SK-N-SH (cell line): ENCODE data around the gene SERBP1. TPM values are rescaled to one million over a fixed set of nuclear protein-coding genes. Genes with fewer than 3 reads are reported as not detected.

Experiments used
- CTCF ChIA-PET: fragments of 300-600, 350-600 bp; formaldehyde crosslinking; extraction: SDS; loops from one replicate; lab custom pipeline; 2021; lab: Yijun Ruan, JAX
- POLR2A ChIA-PET: fragments of 350-600 bp; sonication (Branson Sonifier 250); formaldehyde crosslinking; extraction: SDS; loops from one replicate; lab custom pipeline; 2020; ENCODE audit warnings: antibody characterized with exemption, inconsistent platforms; lab: Yijun Ruan, JAX
- DNase-seq: peaks from one replicate; pipeline ENCODE4 v3.0.0; 2012
- H2AFZ ChIP-seq: fragments of 200-600 bp; sonication (generic); 2 replicates; pipeline ENCODE4 v1.8.1; 2016; ENCODE audit warnings: antibody characterized with exemption, mild to moderate bottlenecking, low read depth
- H3F3A ChIP-seq: fragments of 200-600 bp; sonication (generic); replicated peaks from 2 replicates; pipeline ENCODE3; 2016; ENCODE audit warnings: antibody characterized with exemption, mild to moderate bottlenecking; ENCODE audit not compliant: insufficient read depth
- H3K27ac ChIP-seq, 2 experiments: fragments of 200-500 bp in 1 of 2; fragments of 200-600 bp in 1 of 2; sonication (Bioruptor generic) in 1 of 2; sonication (generic), shearing (Covaris generic) in 1 of 2; 2 replicates each; pipeline versions ENCODE4 v1.5.1 to v1.6.1; 2014 to 2016; ENCODE audit warnings: low read depth in 2 of 2, inconsistent platforms in 1 of 2, low read length in 1 of 2, mild to moderate bottlenecking in 1 of 2, mixed read lengths in 1 of 2
- H3K27me3 ChIP-seq: fragments of 200-600 bp; sonication (generic), shearing (Covaris generic); 2 replicates; pipeline ENCODE4 v1.6.1; 2016; ENCODE audit warnings: mixed run types; ENCODE audit not compliant: insufficient read depth
- H3K36me3 ChIP-seq, 2 experiments: fragments of 200-500 bp in 1 of 2; fragments of 200-600 bp in 1 of 2; sonication (Bioruptor generic) in 1 of 2; sonication (generic) in 1 of 2; replicated peaks in 1 of 2; 2 replicates each; pipeline versions ENCODE3 to v1.5.1; 2014 to 2016; ENCODE audit warnings: low read length in 1 of 2, mild to moderate bottlenecking in 1 of 2; ENCODE audit not compliant: insufficient read depth in 2 of 2, control insufficient read depth in 1 of 2
- H3K4me1 ChIP-seq, 2 experiments: fragments of 200-500 bp in 1 of 2; fragments of 200-600 bp in 1 of 2; sonication (Bioruptor generic) in 1 of 2; sonication (generic), shearing (Covaris generic) in 1 of 2; 2 replicates each; pipeline versions ENCODE4 v1.5.1 to v1.6.1; 2014 to 2016; ENCODE audit warnings: low read depth in 1 of 2, low read length in 1 of 2, mixed run types in 1 of 2; ENCODE audit not compliant: insufficient read depth in 2 of 2, control insufficient read depth in 1 of 2
- H3K4me2 ChIP-seq: fragments of 200-600 bp; sonication (generic), shearing (Covaris generic); 2 replicates; pipeline ENCODE4 v1.6.1; 2017; ENCODE audit warnings: mixed run types
- H3K4me3 ChIP-seq, 2 experiments: fragments of 200-500 bp in 1 of 2; fragments of 200-600 bp in 1 of 2; sonication (Bioruptor generic) in 1 of 2; sonication (generic), shearing (Covaris generic) in 1 of 2; 2 replicates each; pipeline versions ENCODE4 v1.5.1 to v1.8.1; 2014 to 2016; ENCODE audit warnings: low read depth in 2 of 2, inconsistent platforms in 1 of 2, low read length in 1 of 2, mild to moderate bottlenecking in 1 of 2, mixed read lengths in 1 of 2, moderate library complexity in 1 of 2
- H3K79me2 ChIP-seq: fragments of 200-600 bp; sonication (generic); 2 replicates; pipeline ENCODE4 v1.8.1; 2017; ENCODE audit warnings: mild to moderate bottlenecking; ENCODE audit not compliant: insufficient read depth
- H3K9ac ChIP-seq: fragments of 200-600 bp; sonication (generic); 2 replicates; pipeline ENCODE4 v1.6.1; 2017; ENCODE audit warnings: mixed run types
- H3K9me2 ChIP-seq: fragments of 200-600 bp; sonication (generic); 2 replicates; pipeline ENCODE4 v1.6.1; 2017; ENCODE audit warnings: mixed run types
- H3K9me3 ChIP-seq: fragments of 200-600 bp; sonication (generic); 2 replicates; pipeline ENCODE4 v1.6.1; 2017; ENCODE audit warnings: mixed run types, mild to moderate bottlenecking, moderate library complexity
- H4K20me1 ChIP-seq: fragments of 200-600 bp; sonication (generic); 2 replicates; pipeline ENCODE4 v1.6.1; 2017; ENCODE audit warnings: mild to moderate bottlenecking, mixed run types; ENCODE audit not compliant: insufficient read depth
- EP300 ChIP-seq, 2 experiments: IDR thresholded peaks; 2 replicates each; pipeline versions ENCODE4 v1.4.0 to v1.6.1; 2012; ENCODE audit warnings: borderline replicate concordance in 1 of 2, low read depth in 1 of 2, low read length in 1 of 2
- FOSL2 ChIP-seq: IDR thresholded peaks from 2 replicates; pipeline ENCODE4 v1.4.0; 2012; ENCODE audit warnings: low read depth, mild to moderate bottlenecking, moderate library complexity, borderline replicate concordance
- MEF2A ChIP-seq: IDR thresholded peaks from 2 replicates; pipeline ENCODE4 v1.4.0; 2012; ENCODE audit warnings: low read depth, borderline replicate concordance
- RAD21 ChIP-seq: IDR thresholded peaks from 2 replicates; pipeline ENCODE4 v1.6.1; 2012; ENCODE audit warnings: mild to moderate bottlenecking, low read length
- RCOR1 ChIP-seq: fragments of 150-350 bp; IDR thresholded peaks from 2 replicates; pipeline ENCODE4 v1.6.1; 2017; ENCODE audit warnings: antibody characterized with exemption, low read length
- RFX5 ChIP-seq: IDR thresholded peaks from 2 replicates; pipeline ENCODE4 v1.6.1; 2012; ENCODE audit warnings: mild to moderate bottlenecking, improper control_type of control experiment, low read length
- SMC3 ChIP-seq: IDR thresholded peaks from 2 replicates; pipeline ENCODE4 v1.6.1; 2012; ENCODE audit warnings: low read depth, low read length, improper control_type of control experiment
- TAF1 ChIP-seq: IDR thresholded peaks from 2 replicates; pipeline ENCODE4 v1.6.1; 2012; ENCODE audit warnings: low read depth, mild to moderate bottlenecking, low read length, moderate library complexity, borderline replicate concordance
- WGBS: methylation state at CpG from one replicate; pipeline ENCODE4 v1.1.6; 2017; ENCODE audit warnings: low lambda C conversion rate; 5-methylcytosine and 5-hydroxymethylcytosine counted together
- polyA plus RNA-seq, 3 experiments: library from polyadenylated mRNA; depleted of rRNA; stranded (reverse); fragments of >200 nt; gene quantifications; 2 replicates each; pipeline ENCODE4 v1.2.3, GENCODE V29; 2012
- small RNA-seq, 7 experiments: library from RNA; depleted of rRNA; stranded (forward); fragments of <200 nt; gene quantifications; one replicate each; pipeline ENCODE3, GENCODE V24; 2012
- TF ChIP-seq, protein P1 (sequence below): IDR thresholded peaks from 2 replicates; pipeline ENCODE4 v1.4.0; 2012; ENCODE audit warnings: low read depth, borderline replicate concordance
- TF ChIP-seq, protein P2 (sequence below): IDR thresholded peaks from 2 replicates; pipeline ENCODE4; 2012
- TF ChIP-seq, protein P3 (sequence below): IDR thresholded peaks from 2 replicates; pipeline ENCODE4 v1.4.0; 2012; ENCODE audit warnings: low read depth, borderline replicate concordance

SERBP1 gene
- polyA plus RNA-seq, 1 of the 3 experiments (the other 2 are of a cell fraction): 194 TPM

DNA sequence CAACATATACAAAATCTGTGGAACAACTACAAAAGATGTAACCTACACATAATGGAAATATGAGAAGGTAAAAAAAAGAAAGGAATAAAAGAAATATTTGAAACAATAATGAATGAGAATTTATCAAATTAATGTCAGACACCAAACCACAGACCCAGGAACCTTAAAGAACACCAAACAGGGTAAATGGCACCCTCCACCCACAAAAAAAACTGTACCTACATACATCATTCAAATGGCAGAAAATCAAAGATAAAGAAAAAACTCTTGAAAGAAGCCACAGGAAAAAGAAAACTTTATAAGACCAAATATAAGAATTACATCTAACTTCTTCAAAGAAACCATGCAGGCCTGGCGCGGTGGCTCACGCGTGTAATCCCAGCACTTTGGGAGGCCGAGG lies 68.6 kb downstream of the SERBP1 start:
- CTCF ChIA-PET: interaction anchor here (0.9 kb wide), 1 partner anchor 14 kb away, joined by 3 read pairs; no protein-coding TSS in a partner anchor

DNA sequence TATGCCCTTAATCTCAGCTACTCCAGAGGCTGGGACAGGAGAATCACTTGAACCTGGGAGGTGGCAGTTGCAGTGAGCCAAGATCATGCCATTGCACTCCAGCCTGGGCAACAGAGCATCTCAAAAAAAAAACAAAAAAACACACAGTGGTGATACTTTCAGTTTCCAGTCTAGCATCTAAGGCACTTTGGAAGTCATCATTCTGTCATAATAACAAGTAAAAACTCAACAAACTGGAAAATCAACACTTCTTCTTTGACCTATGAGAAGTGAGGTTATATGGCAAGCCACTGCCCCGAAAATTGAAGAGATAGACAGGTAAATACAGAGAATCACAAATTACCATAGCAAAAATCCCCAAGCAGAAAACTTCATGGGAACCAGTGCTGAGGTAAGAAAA lies 70.6 kb downstream of the SERBP1 start:
- no peaks in the 10 kb centered on the region for H4K20me1 ChIP-seq
- H3K9me2 ChIP-seq: no peaks in the 10 kb centered on the region
- no peak overlapping the region for H3K9ac ChIP-seq
- no peaks in the 10 kb centered on the region for H3F3A ChIP-seq
- H3K27me3 ChIP-seq: no peaks in the 10 kb centered on the region
- ChIA-PET POLR2A (no interaction called here), CTCF (interaction anchor here (1.2 to 2.4 kb wide), 2 partner anchors 11 kb away, joined by 3 to 8 read pairs; no protein-coding TSS in a partner anchor)
- no peaks in the 10 kb centered on the region for H3K79me2 ChIP-seq
- peaks cover 0 to 14% of the 10 kb centered on the region in 2 experiments; a peak in 1 of 4 replicates for H3K4me1 ChIP-seq
- no peak overlapping the region for H3K4me3 ChIP-seq
- no peak for DNase-seq
- no peak overlapping the region for H2AFZ ChIP-seq
- TF ChIP-seq, protein P1, sequence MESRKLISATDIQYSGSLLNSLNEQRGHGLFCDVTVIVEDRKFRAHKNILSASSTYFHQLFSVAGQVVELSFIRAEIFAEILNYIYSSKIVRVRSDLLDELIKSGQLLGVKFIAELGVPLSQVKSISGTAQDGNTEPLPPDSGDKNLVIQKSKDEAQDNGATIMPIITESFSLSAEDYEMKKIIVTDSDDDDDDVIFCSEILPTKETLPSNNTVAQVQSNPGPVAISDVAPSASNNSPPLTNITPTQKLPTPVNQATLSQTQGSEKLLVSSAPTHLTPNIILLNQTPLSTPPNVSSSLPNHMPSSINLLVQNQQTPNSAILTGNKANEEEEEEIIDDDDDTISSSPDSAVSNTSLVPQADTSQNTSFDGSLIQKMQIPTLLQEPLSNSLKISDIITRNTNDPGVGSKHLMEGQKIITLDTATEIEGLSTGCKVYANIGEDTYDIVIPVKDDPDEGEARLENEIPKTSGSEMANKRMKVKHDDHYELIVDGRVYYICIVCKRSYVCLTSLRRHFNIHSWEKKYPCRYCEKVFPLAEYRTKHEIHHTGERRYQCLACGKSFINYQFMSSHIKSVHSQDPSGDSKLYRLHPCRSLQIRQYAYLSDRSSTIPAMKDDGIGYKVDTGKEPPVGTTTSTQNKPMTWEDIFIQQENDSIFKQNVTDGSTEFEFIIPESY: no peak
- TF ChIP-seq EP300 (IDR thresholded peaks at IDR 0.05; ENCODE audit: borderline replicate concordance in 1 of 2, low read depth in 1 of 2, low read length in 1 of 2): no peak
- H3K4me2 ChIP-seq: no peak overlapping the region
- no peak overlapping the region for H3K27ac ChIP-seq
- WGBS: 71% methylated on average over 1 of the region's 1 CpG
- no peaks in the 10 kb centered on the region for H3K36me3 ChIP-seq
- H3K9me3 ChIP-seq: no peaks in the 10 kb centered on the region

More for the DNA sequence above, 68.6 kb downstream of the SERBP1 start:
- Histone ChIP-seq H3K9me2 (no peaks in the 10 kb centered on the region), H3K9me3 (no peaks in the 10 kb centered on the region), H2AFZ (no peak overlapping the region), H3K27ac (no peak overlapping the region), H3K27me3 (no peaks in the 10 kb centered on the region), H3K9ac (no peak overlapping the region), H3K36me3 (no peaks in the 10 kb centered on the region), H3K4me2 (no peak overlapping the region), H3K4me3 (no peak overlapping the region), H3K4me1 (peaks cover 0 to 2% of the 10 kb centered on the region in 2 experiments; a peak in 1 of 4 replicates), H4K20me1 (no peaks in the 10 kb centered on the region), H3K79me2 (no peaks in the 10 kb centered on the region), H3F3A (no peaks in the 10 kb centered on the region)
- TF ChIP-seq SMC3 (no peak), FOSL2 (no peak), MEF2A (no peak), RAD21 (no peak), TAF1 (no peak), EP300 (IDR thresholded peaks at IDR 0.05; ENCODE audit: borderline replicate concordance in 1 of 2, low read depth in 1 of 2, low read length in 1 of 2) (no peak), RCOR1 (no peak), RFX5 (no peak)
- TF ChIP-seq, protein P1: no peak
- TF ChIP-seq, protein P2, sequence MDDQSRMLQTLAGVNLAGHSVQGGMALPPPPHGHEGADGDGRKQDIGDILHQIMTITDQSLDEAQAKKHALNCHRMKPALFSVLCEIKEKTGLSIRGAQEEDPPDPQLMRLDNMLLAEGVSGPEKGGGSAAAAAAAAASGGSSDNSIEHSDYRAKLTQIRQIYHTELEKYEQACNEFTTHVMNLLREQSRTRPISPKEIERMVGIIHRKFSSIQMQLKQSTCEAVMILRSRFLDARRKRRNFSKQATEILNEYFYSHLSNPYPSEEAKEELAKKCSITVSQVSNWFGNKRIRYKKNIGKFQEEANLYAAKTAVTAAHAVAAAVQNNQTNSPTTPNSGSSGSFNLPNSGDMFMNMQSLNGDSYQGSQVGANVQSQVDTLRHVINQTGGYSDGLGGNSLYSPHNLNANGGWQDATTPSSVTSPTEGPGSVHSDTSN: no peak
- TF ChIP-seq, protein P3, sequence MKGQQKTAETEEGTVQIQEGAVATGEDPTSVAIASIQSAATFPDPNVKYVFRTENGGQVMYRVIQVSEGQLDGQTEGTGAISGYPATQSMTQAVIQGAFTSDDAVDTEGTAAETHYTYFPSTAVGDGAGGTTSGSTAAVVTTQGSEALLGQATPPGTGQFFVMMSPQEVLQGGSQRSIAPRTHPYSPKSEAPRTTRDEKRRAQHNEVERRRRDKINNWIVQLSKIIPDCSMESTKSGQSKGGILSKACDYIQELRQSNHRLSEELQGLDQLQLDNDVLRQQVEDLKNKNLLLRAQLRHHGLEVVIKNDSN: no peak
- WGBS: 96% methylated on average over 5 of the region's 5 CpGs
- no peak for DNase-seq
- POLR2A ChIA-PET: no interaction called here

Small RNA genes lying within 50 kb of the gene (small RNA-seq; reads per million reads assigned to genes)
- gene RNU6-387P: 0 to 15.0 (median 0) reads per million in 7 experiments

Other genes starting within 250 kb of the SERBP1 start
- gene IL12RB2, start 122.5 kb downstream of the SERBP1 start, polyA plus RNA-seq (2012; rRNA removed): not detected in 2 replicates